Measurements from ENCODE around the gene ICE2.

GRCh38 chr15:60486742-60487141 is 7.8 kb upstream of the ICE2 start:
- TF ChIP-seq CTCF (IDR thresholded peaks at IDR 0.05) (no peak), EP300 (IDR thresholded peaks at IDR 0.05) (no peak), POLR2A (IDR thresholded peaks at IDR 0.05) (no peak), POLR2AphosphoS5 (IDR thresholded peaks at IDR 0.05) (no peak)

Measured in stomach (tissue), 4 donors.